ENCODE measurements around the gene CES2. TPM values are rescaled to one million over a fixed set of nuclear protein-coding genes. Genes with fewer than 3 reads are reported as not detected.
"Not testable (repeated sequence)": the region's sequence is repeated elsewhere in the genome, so short reads cannot be mapped to it uniquely, and the experiment has no call there.

Gene CES2
- total RNA-seq, 1 experiment from 2014 or later: 35.4 TPM

- peaks cover 33 to 61% of the 10 kb centered on the region in 2 experiments for H3K4me1 ChIP-seq (ENCODE audit: control insufficient read depth in 1 of 2, insufficient read depth in 2 of 2, low read length in 2 of 2)
- H4K20me1 ChIP-seq (ENCODE audit: insufficient read depth); H3K27ac ChIP-seq (ENCODE audit: low read depth, low read length); H3K9ac ChIP-seq (ENCODE audit: low read length); POLR2A ChIA-PET; H3K27me3 ChIP-seq (ENCODE audit: insufficient read depth, low read length); H3K9me2 ChIP-seq (ENCODE audit: insufficient read depth); intact Hi-C loops (cut with micrococcal nuclease); H3K9me3 ChIP-seq (ENCODE audit: control insufficient read depth in 1 of 2, insufficient read depth in 1 of 2, low read depth in 1 of 2, low read length in 2 of 2); RAD21 ChIA-PET (ENCODE audit: low non-redundant PET in 1 of 2, low total read pairs in 2 of 2, uncharacterized antibody in 2 of 2, unreplicated experiment in 2 of 2); DNase-seq (ENCODE audit: low read depth, low spot score); H2AFZ ChIP-seq (ENCODE audit: low read depth, low read length, poor library complexity, severe bottlenecking); H3K79me2 ChIP-seq (ENCODE audit: insufficient read depth, low read length); H3K4me2 ChIP-seq (ENCODE audit: low read length); BruUV-seq (replicated peaks); H3K4me3 ChIP-seq (replicated peaks in 1 of 2; ENCODE audit: low read depth in 1 of 2, low read length in 2 of 2); H3K36me3 ChIP-seq (ENCODE audit: control insufficient read depth in 1 of 2, insufficient read depth in 2 of 2, low read length in 2 of 2); ATAC-seq: not testable (repeated sequence)
- CTCF ChIA-PET: interaction anchor here (1.2 to 2.7 kb wide), 3 partner anchors 14 to 180 kb away, joined by 3 to 8 read pairs (median 5); partner anchors contain the start of gene CES3
Observed at GRCh38 chr16:66974932-66975246, 39.6 kb downstream of the CES2 start.

DNA sequence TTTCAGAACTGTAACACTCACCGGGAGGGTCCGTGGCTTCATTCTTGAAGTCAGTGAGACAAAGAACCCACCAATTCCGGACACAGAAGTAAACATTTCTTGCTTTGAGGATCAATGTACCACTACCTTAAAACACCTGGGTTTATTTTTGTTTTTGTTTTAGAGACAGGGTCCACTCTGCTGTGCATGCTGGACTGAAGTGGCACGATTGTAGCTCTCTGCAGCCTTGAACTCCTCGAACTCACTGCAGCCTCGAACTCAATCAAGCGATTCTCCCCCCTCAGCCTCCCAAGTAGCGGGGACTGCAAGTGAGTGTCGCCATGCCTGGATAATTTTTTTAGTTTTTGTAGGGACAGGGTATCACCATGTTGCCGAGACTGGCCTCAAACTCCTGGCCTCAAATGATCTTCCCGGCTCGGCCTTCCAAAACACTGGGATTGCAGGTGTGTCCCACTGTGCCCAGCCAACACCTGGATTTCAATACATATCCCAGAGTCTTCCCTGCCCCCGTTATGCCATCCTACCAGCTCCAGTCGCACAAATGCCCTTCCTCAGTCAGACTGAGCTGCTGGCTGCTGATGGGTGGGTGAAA, 40.1 kb downstream of the CES2 start:
- peaks cover 33 to 55% of the 10 kb centered on the region in 2 experiments for H3K4me1 ChIP-seq (ENCODE audit: control insufficient read depth in 1 of 2, insufficient read depth in 2 of 2, low read length in 2 of 2)
- no peaks in the 10 kb centered on the region for H3K9me2 ChIP-seq (ENCODE audit: insufficient read depth)
- no peaks in the 10 kb centered on the region for H3K36me3 ChIP-seq (ENCODE audit: control insufficient read depth in 1 of 2, insufficient read depth in 2 of 2, low read length in 2 of 2)
- ATAC-seq: no peak
- TF ChIP-seq, protein P1, sequence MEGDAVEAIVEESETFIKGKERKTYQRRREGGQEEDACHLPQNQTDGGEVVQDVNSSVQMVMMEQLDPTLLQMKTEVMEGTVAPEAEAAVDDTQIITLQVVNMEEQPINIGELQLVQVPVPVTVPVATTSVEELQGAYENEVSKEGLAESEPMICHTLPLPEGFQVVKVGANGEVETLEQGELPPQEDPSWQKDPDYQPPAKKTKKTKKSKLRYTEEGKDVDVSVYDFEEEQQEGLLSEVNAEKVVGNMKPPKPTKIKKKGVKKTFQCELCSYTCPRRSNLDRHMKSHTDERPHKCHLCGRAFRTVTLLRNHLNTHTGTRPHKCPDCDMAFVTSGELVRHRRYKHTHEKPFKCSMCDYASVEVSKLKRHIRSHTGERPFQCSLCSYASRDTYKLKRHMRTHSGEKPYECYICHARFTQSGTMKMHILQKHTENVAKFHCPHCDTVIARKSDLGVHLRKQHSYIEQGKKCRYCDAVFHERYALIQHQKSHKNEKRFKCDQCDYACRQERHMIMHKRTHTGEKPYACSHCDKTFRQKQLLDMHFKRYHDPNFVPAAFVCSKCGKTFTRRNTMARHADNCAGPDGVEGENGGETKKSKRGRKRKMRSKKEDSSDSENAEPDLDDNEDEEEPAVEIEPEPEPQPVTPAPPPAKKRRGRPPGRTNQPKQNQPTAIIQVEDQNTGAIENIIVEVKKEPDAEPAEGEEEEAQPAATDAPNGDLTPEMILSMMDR (IDR thresholded peaks at IDR 0.05 in 2 of 3, conservative IDR thresholded peaks at IDR 0.05 in 1 of 3; ENCODE audit: borderline replicate concordance in 1 of 3, insufficient read depth in 1 of 3, low read depth in 2 of 3, low read length in 2 of 3): no peak
- TF ChIP-seq FOSL1 (IDR thresholded peaks at IDR 0.05; ENCODE audit: low read depth) (no peak), ELF1 (IDR thresholded peaks at IDR 0.05; ENCODE audit: borderline replicate concordance, low read depth) (no peak), ATF3 (IDR thresholded peaks at IDR 0.05) (no peak), RAD21 (IDR thresholded peaks at IDR 0.05; ENCODE audit: low read depth) (no peak), EGR1 (IDR thresholded peaks at IDR 0.05; ENCODE audit: low read depth) (no peak)
- intact Hi-C loops (cut with micrococcal nuclease): no loop called here
- H3K4me2 ChIP-seq (ENCODE audit: low read length): no peak overlapping the region
- H4K20me1 ChIP-seq (ENCODE audit: insufficient read depth): no peaks in the 10 kb centered on the region
- POLR2A ChIA-PET: interaction anchor here (0.5 kb wide), 1 partner anchor 158 kb away, joined by 4 read pairs; no protein-coding TSS in a partner anchor
- H2AFZ ChIP-seq (ENCODE audit: low read depth, low read length, poor library complexity, severe bottlenecking): no peak overlapping the region
- no peak overlapping the region for H3K27ac ChIP-seq (ENCODE audit: low read depth, low read length)
- BruUV-seq (replicated peaks): no TSS peak
- no peak overlapping the region for H3K9ac ChIP-seq (ENCODE audit: low read length)
- no peak overlapping the region for H3K4me3 ChIP-seq (replicated peaks in 1 of 2; ENCODE audit: low read depth in 1 of 2, low read length in 2 of 2)
- CTCF ChIA-PET: interaction anchor here (2.7 kb wide), 1 partner anchor 14 kb away, joined by 8 read pairs; the partner anchor contains the start of gene CES3
- DNase-seq (ENCODE audit: low read depth, low spot score): no peak
- H3K9me3 ChIP-seq (ENCODE audit: control insufficient read depth in 1 of 2, insufficient read depth in 1 of 2, low read depth in 1 of 2, low read length in 2 of 2): no peaks in the 10 kb centered on the region
- H3K79me2 ChIP-seq (ENCODE audit: insufficient read depth, low read length): no peaks in the 10 kb centered on the region
- H3K27me3 ChIP-seq (ENCODE audit: insufficient read depth, low read length): no peaks in the 10 kb centered on the region
- RAD21 ChIA-PET (ENCODE audit: low non-redundant PET in 1 of 2, low total read pairs in 2 of 2, uncharacterized antibody in 2 of 2, unreplicated experiment in 2 of 2): interaction anchor here in 1 of 2 experiments (0.8 kb wide), 1 partner anchor 21 kb away, joined by 3 read pairs; no protein-coding TSS in a partner anchor

Data from HCT116 (cell line).